ENCODE measurements around the gene UGDH.

DNA sequence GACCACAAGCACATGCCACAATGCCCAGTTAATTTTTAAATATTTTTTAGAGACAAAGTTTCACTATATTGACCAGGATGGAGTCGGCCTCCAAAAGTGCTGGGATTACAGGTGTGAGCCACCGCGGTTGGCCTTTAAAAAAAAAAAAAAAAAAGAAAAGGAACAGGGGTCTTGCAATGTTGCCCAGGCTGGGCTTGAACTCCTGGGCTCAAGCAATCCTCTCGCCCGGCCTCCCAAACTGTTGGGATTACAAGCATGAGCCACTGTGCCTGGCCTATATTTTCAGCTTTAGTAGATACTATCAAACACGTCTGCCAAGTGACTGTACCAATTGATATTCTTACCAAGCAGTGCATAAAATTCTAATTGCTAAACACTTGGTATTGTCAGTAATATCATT, 8.8 kb downstream of the UGDH start:
- TF ChIP-seq, protein P1, sequence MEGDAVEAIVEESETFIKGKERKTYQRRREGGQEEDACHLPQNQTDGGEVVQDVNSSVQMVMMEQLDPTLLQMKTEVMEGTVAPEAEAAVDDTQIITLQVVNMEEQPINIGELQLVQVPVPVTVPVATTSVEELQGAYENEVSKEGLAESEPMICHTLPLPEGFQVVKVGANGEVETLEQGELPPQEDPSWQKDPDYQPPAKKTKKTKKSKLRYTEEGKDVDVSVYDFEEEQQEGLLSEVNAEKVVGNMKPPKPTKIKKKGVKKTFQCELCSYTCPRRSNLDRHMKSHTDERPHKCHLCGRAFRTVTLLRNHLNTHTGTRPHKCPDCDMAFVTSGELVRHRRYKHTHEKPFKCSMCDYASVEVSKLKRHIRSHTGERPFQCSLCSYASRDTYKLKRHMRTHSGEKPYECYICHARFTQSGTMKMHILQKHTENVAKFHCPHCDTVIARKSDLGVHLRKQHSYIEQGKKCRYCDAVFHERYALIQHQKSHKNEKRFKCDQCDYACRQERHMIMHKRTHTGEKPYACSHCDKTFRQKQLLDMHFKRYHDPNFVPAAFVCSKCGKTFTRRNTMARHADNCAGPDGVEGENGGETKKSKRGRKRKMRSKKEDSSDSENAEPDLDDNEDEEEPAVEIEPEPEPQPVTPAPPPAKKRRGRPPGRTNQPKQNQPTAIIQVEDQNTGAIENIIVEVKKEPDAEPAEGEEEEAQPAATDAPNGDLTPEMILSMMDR (IDR thresholded peaks at IDR 0.05; ENCODE audit: poor library complexity), result no peak
- TF ChIP-seq EZH2 (IDR thresholded peaks at IDR 0.05; ENCODE audit: borderline replicate concordance) (no peak), EZH2phosphoT487 (IDR thresholded peaks at IDR 0.05; ENCODE audit: low read depth, severe bottlenecking, unreplicated experiment) (no peak)

Data from hepatocyte (in vitro differentiated cells).